Activated CD4-positive, CD25-positive, alpha-beta regulatory T cell treated with anti-CD3 and anti-CD28 coated beads, Interleukin-2, amount 50 U/mL, for 72 hours (primary cell): ENCODE results near the gene ASTN1.

ENCODE experiments used
- DNase-seq: peaks from one replicate; pipeline ENCODE4 v3.0.0; 2021

Gene ASTN1

DNA sequence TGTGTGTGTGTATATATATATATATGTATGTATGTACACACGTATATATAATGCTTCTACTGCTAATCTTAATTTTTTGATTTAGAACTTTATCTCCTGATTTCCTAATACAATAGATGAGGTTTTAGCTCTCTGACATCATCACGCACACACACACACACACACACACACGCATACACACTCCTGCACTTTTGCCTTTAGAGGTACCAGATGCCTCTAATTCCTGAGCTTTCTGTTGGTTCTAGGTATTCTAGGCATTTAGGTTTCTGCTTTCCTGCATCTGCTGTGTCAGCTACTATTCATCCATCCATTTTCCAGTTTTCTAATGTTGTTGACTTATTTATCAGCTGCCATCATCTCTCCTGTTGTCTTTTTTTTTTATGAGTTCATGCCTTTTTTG, 348.3 kb downstream of the ASTN1 start:
- DNase-seq = no peak

DNA sequence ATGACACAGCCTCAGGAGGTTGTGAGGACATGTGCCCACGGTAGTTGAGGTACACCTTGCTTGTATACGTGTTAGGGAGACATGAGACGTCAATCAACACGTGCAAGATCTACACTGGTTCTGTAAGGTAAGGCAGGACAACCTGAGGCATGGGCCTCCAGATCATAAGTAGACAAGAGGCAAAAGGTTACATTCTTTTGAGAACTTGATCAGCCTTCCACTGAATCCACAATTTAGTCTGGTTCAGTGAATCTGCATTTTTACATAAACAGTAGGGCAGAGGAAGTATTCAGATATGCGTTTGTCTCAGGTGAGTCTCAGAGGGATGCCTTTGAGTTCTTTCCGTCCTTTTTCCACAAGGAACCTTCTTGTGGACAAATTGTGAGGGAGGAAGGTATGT, 348.9 kb downstream of the ASTN1 start:
- no peak for DNase-seq

DNA sequence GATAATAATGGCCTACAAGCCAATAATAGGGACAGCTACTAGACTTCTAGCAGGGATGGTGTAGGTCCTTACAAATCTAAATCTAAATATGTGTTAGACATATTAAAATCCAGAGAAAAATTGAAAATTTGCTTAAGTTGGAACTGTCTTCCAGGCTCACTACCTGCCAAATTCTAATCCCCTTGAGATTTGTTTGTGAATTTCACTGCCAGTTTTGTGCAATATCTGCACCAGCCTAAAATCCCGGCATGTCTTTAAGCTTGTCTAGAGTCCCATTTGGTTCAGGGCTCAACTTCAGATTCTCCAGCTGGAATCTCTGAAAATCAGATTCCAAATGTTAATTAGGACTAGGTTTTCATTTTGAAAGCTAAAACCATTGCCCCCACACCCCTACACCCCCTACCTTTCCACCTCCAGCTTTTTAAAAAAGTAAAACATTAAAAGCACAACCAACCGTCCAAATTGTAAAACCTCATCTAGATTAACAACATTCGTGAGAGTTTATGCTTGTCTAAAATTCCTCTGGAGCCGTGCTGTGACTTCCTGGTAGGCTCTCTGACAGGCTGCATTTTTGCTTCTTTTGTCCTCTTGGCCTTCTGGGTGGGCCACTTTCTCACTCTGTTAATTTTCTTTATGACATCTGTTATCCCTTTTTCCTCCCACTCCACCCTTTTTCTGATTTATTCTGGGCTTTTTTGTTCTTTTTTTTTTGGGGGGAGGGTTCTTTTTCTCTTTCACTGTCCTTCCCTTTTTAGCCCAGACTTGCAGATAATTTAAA, 352.8 kb downstream of the ASTN1 start:
- DNase-seq = no peak

DNA sequence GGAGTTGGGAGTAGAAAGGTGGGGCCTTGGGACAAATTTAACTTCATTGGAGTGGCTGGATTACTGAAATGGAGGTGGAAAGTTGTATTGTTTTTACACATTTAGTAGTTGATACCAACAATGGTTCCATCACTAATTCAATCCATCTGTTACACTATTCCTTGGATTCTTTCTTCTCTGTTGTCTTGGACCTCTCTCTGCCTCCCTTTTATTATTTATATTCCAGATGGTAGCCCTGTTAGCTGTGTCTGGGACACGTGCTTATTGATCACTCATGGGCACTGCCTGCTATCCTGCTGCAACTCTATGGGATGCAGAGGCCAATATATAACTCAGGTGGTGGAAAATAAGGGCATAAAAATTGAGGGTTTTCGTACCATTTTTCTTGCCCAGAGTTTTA, 355.2 kb downstream of the ASTN1 start:
- DNase-seq = no peak
